ENCODE measurements around the gene IL9R.
"Not testable (repeated sequence)": the region's sequence is repeated elsewhere in the genome, so short reads cannot be mapped to it uniquely, and the experiment has no call there.

DNA sequence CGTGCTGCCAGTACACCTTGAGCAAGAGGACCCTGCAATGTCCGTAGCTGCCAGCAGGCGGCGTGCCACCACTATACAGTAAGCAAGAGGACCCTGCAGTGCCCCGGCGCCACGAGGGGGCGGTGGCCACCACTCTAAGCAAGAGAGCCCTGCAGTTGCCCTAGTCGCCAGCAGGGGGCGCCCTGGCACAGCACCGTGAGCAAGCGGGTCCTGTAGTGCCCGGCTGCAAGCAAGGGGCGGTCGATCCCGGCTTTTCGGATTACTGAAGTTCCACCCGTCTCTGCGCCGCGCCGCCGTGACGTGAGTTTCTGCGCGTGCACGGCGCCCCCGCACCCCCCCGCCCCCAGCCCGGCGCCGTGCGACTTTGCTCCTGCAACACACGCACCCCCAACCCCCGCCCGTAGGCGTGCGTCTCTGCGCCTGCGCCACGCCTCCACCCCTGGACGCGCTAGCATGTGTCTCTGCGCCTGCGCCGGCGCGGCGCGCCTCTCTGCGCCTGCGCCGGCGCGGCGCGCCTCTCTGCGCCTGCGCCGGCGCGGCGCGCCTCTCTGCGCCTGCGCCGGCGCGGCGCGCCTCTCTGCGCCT lies 31.2 kb downstream of the IL9R start:
- TF ChIP-seq POLR2A (IDR thresholded peaks at IDR 0.05; ENCODE audit: low read length); GATA1 (IDR thresholded peaks at IDR 0.05; ENCODE audit: low read depth, low read length): not testable (repeated sequence)
